ENCODE measurements around the gene VWCE. TPM values are rescaled to one million over a fixed set of nuclear protein-coding genes. Genes with fewer than 3 reads are reported as not detected.
A peak's percentile ranks its signal among the peaks of the same experiment; 100 is the strongest.

Gene VWCE
- total RNA-seq, 1 experiment from 2014 or later, result 20.6 TPM

GRCh38 chr11:61333550-61334433 lies 38.7 kb upstream of the VWCE start:
- no peaks in the 10 kb centered on the region for H3K27me3 ChIP-seq (ENCODE audit: insufficient read depth, low read length)
- peaks cover 23% of the 10 kb centered on the region for H3K79me2 ChIP-seq (ENCODE audit: insufficient read depth, low read length)
- DNase-seq, result no peak
- H3K4me1 Mint-ChIP-seq, result peaks cover 39 to 45% of the 10 kb centered on the region in 2 experiments
- no CpG with 5 or more reads among the region's 19 CpGs for WGBS (ENCODE audit: extremely low coverage, insufficient read length, low lambda C conversion rate)
- no peaks in the 10 kb centered on the region; a peak in 1 of 5 replicates for H3K9me3 Mint-ChIP-seq
- peak overlapping the region; percentile 97 for H3K18ac ChIP-seq (ENCODE audit: insufficient read length, low read depth, low read length)
- H3K14ac ChIP-seq (ENCODE audit: insufficient read depth, low read length), result peak overlapping the region; percentile 99
- TF ChIP-seq CTCF (conservative IDR thresholded peaks at IDR 0.05), result no peak
- H3K4me3 Mint-ChIP-seq, result peak overlapping the region; percentile 95 to 98
- peak overlapping the region; percentile 76 for H3K56ac ChIP-seq (ENCODE audit: insufficient read length, low read depth, low read length)
- H3K4me2 ChIP-seq (ENCODE audit: insufficient read depth, insufficient read length, low read length), result peak overlapping the region; percentile 93
- H3K9me3 ChIP-seq (ENCODE audit: control insufficient read depth, low read depth, low read length), result no peaks in the 10 kb centered on the region
- peak overlapping the region; percentile 90 for H4K5ac ChIP-seq (ENCODE audit: insufficient read length, low read depth, low read length)
- peaks cover 17 to 39% (median 31%) of the 10 kb centered on the region in 3 experiments; a peak in 6 of 7 replicates for H3K36me3 Mint-ChIP-seq (ENCODE audit: insufficient read depth in 1 of 3, low read depth in 3 of 3)
- H3K4me1 ChIP-seq (ENCODE audit: insufficient read depth, low read length), result peaks cover 5% of the 10 kb centered on the region
- peaks cover 13% of the 10 kb centered on the region for H3K23me2 ChIP-seq (ENCODE audit: insufficient read length, low read depth, low read length, poor library complexity, severe bottlenecking)
- no peak overlapping the region for H3T11ph ChIP-seq (ENCODE audit: low read length)
- no peak overlapping the region for H4K8ac ChIP-seq (replicated peaks; ENCODE audit: insufficient read length, low read depth, low read length)
- H3K4ac ChIP-seq (ENCODE audit: low read depth, low read length), result peak overlapping the region; percentile 44; the same call in 1 of the 2 replicates
- H2BK5ac ChIP-seq (ENCODE audit: insufficient read length, low read length), result peak overlapping the region; percentile 79
- H2AK5ac ChIP-seq (ENCODE audit: insufficient read length, low read length), result no peak overlapping the region
- H3K27me3 Mint-ChIP-seq (ENCODE audit: low read depth), result no peaks in the 10 kb centered on the region
- H2BK12ac ChIP-seq (ENCODE audit: insufficient read length, low read depth, low read length), result no peak overlapping the region
- H4K91ac ChIP-seq (ENCODE audit: insufficient read length, low read depth, low read length), result peak overlapping the region; percentile 15
- H4K20me1 ChIP-seq (ENCODE audit: control insufficient read depth, insufficient read depth, insufficient read length), result no peaks in the 10 kb centered on the region
- peak overlapping the region; percentile 78 for H3K27ac ChIP-seq (ENCODE audit: insufficient read length, low read depth, low read length)
- H2BK20ac ChIP-seq (ENCODE audit: low read depth, low read length, poor library complexity, severe bottlenecking), result no peak overlapping the region
- H3K79me1 ChIP-seq (ENCODE audit: insufficient read depth, low read depth, low read length, poor library complexity, severe bottlenecking), result no peaks in the 10 kb centered on the region
- no peak overlapping the region for H2AFZ ChIP-seq (ENCODE audit: low read length)
- H3K23ac ChIP-seq (ENCODE audit: insufficient read length, low read depth, low read length), result no peak overlapping the region
- H3K9ac ChIP-seq (ENCODE audit: extremely low read depth, insufficient read length, low read length), result peak overlapping the region; percentile 97
- H2BK15ac ChIP-seq (ENCODE audit: low read depth, low read length), result no peak overlapping the region
- peak overlapping the region; percentile 97 to 99 (median 98) for H3K27ac Mint-ChIP-seq
- H2BK120ac ChIP-seq (ENCODE audit: low read depth, low read length, poor library complexity, severe bottlenecking), result no peak overlapping the region

Data from H9 (cell line).